CD8-positive, alpha-beta memory T cell (primary cell): Measurements from ENCODE around the gene PAIP2. TPM values are rescaled to one million over a fixed set of nuclear protein-coding genes. Genes with fewer than 3 reads are reported as not detected.
A peak's percentile ranks its signal among the peaks of the same experiment; 100 is the strongest.

Experiments
- CTCF ChIA-PET: fragments of 350-600 bp; sonication (Branson Sonifier 250); formaldehyde crosslinking; loops from one replicate; lab custom pipeline; 2021; ENCODE audit warnings: antibody characterized with exemption; lab: Charles Lee
- POLR2A ChIA-PET: fragments of 350-600 bp; sonication (Branson Sonifier 250); formaldehyde crosslinking; loops from one replicate; lab custom pipeline; 2021; ENCODE audit warnings: antibody characterized with exemption; lab: Charles Lee
- DNase-seq, 5 donors: peaks; one replicate each; pipeline versions ENCODE4 v3.0.0 to v3.0.0-alpha.2; 2020 to 2022; ENCODE audit warnings: mixed read lengths in 1 of 5
- H3K27ac ChIP-seq: one replicate; pipeline ENCODE4 v1.7.0; 2013; ENCODE audit warnings: low read depth, mild to moderate bottlenecking, low read length, moderate library complexity
- H3K27me3 ChIP-seq: 2 replicates; pipeline ENCODE4 v1.7.0; 2013; ENCODE audit warnings: low read length, mild to moderate bottlenecking; ENCODE audit not compliant: insufficient read depth, poor library complexity, severe bottlenecking
- H3K36me3 ChIP-seq: 2 replicates; pipeline ENCODE4 v1.7.0; 2013; ENCODE audit warnings: mild to moderate bottlenecking, low read length, moderate library complexity; ENCODE audit not compliant: insufficient read depth
- H3K4me1 ChIP-seq: 2 replicates; pipeline ENCODE4 v1.7.0; 2013; ENCODE audit warnings: mild to moderate bottlenecking, low read length, moderate library complexity; ENCODE audit not compliant: insufficient read depth
- H3K4me3 ChIP-seq: 2 replicates; pipeline ENCODE4 v1.7.0; 2013; ENCODE audit warnings: mild to moderate bottlenecking, low read length
- H3K9me3 ChIP-seq: 2 replicates; pipeline ENCODE4 v1.7.0; 2013; ENCODE audit warnings: mild to moderate bottlenecking, low read length
- H3K27ac Mint-ChIP-seq, 8 donors: one replicate each; pipeline ENCODE4 v1.8.0; 2020 to 2021; ENCODE audit warnings: mixed read lengths in 8 of 8, mild to moderate bottlenecking in 6 of 8, inconsistent platforms in 3 of 8, moderate library complexity in 3 of 8
- H3K27me3 Mint-ChIP-seq, 2 donors: one replicate each; pipeline ENCODE4 v1.8.0; 2020 to 2021; ENCODE audit warnings: mixed read lengths in 2 of 2, mild to moderate bottlenecking in 1 of 2, moderate library complexity in 1 of 2
- H3K36me3 Mint-ChIP-seq, 3 donors: one replicate each; pipeline ENCODE4 v1.8.0; 2020 to 2021; ENCODE audit warnings: mixed read lengths in 3 of 3, inconsistent platforms in 1 of 3, mild to moderate bottlenecking in 1 of 3
- H3K4me1 Mint-ChIP-seq, 3 donors: one replicate each; pipeline ENCODE4 v1.8.0; 2020 to 2021; ENCODE audit warnings: mixed read lengths in 3 of 3, inconsistent platforms in 1 of 3, mild to moderate bottlenecking in 1 of 3
- H3K4me3 Mint-ChIP-seq, 7 donors: one replicate each; pipeline ENCODE4 v1.8.0; 2020 to 2021; ENCODE audit warnings: mixed read lengths in 7 of 7, mild to moderate bottlenecking in 6 of 7, moderate library complexity in 4 of 7, inconsistent platforms in 2 of 7
- H3K9me3 Mint-ChIP-seq, 5 donors: one replicate each; pipeline ENCODE4 v1.8.0; 2020 to 2022; ENCODE audit warnings: mixed read lengths in 5 of 5, mild to moderate bottlenecking in 3 of 5, moderate library complexity in 2 of 5, inconsistent platforms in 1 of 5
- polyA plus RNA-seq: library from polyadenylated mRNA; unstranded; fragments of 300-500 nt; fragmentation: Illumina TruSeq; gene quantifications from one replicate; pipeline ENCODE4 v1.2.3, GENCODE V29; 2021
- total RNA-seq, 2 experiments: library from RNA; stranded (reverse); gene quantifications; one replicate each; pipeline ENCODE4 v1.2.3, GENCODE V29; 2021

The PAIP2 gene
- total and polyA plus RNA-seq, 3 experiments from 2014 or later: 67.9 to 342 (median 77.0) TPM

DNA sequence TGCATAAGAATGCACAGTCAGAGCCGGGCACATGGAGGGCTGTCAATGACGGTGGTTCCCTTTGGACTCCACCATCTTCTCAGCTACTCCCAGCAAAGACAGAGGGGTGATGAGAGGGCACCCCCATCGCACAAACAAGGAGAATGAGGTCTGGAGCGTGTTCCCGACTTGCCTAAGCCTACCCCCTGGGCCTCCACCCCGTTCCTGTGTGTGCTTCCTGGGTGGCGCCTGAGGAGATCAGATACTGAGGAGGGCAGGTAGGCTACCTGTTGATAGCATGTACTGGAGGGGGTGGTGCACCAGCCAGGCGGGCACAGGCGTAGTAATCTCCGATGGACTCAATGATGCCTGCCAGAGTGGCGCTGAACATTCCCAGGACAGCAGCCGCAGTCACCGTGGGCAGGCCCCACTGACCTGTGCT lies 37.3 kb downstream of the PAIP2 start:
- Histone ChIP-seq H3K9me3 (no peaks in the 10 kb centered on the region), H3K36me3 (no peaks in the 10 kb centered on the region), H3K27me3 (no peaks in the 10 kb centered on the region), H3K4me3 (no peak overlapping the region), H3K27ac (no peak overlapping the region), H3K4me1 (no peaks in the 10 kb centered on the region)
- DNase-seq: no peak
- no peak overlapping the region for H3K4me3 Mint-ChIP-seq
- POLR2A ChIA-PET: interaction anchor here (0.6 kb wide), 1 partner anchor 37 kb away, joined by 3 read pairs; the partner anchor contains the start of gene PAIP2
- H3K36me3 Mint-ChIP-seq: peaks cover 0 to 7% (median 1%) of the 10 kb centered on the region in 3 donors
- CTCF ChIA-PET: interaction anchor here (0.7 kb wide), 1 partner anchor 12 kb away, joined by 3 read pairs; no protein-coding TSS in a partner anchor
- H3K27me3 Mint-ChIP-seq: no peaks in the 10 kb centered on the region
- peak overlapping the region in 1 of 8 donors; percentile 27 for H3K27ac Mint-ChIP-seq
- H3K9me3 Mint-ChIP-seq: no peaks in the 10 kb centered on the region
- peaks cover 0 to 5% (median 0%) of the 10 kb centered on the region in 3 donors for H3K4me1 Mint-ChIP-seq

DNA sequence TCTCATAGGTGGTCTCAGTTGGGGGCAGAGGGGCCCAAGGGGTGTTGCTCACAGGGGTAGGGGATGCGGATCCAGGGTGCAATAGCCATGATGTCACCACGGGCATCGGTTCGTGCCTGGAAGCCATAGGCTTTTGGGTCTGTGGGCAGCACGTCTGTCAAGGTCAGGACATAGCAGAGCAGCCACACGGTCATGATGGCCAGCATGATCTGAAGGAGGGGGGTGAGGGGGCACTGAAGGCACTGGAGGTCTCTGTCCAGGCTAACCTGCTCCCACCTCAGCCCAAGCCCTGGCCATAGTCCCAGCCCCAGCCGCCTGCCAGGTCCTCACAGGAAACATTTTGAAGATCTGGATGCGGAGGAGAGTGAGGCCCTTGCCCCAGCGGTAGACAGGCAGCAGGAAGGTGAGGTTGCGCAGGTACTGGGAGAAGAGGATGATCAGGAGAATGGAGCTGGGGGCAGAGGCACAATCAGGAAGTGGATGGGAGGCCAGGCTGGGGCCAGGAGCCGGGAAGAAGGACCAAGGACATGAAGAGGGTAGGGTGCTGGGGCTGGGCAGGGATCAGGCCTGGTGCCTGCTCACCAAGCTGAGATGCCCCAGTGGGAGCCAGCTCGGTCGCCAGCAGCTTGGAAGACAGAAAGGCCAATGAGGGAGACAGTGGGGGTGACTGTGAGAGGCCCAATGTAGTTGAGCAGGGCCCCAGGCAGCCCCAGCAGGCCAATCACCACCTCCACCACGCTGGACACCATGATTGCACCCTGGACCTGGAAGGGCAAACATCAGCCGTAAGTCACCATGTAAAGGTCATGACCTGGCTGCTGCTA lies 38.2 kb downstream of the PAIP2 start:
- H3K36me3 ChIP-seq: no peaks in the 10 kb centered on the region
- no peaks in the 10 kb centered on the region for H3K27me3 ChIP-seq
- no peak for DNase-seq
- no peak overlapping the region for H3K4me3 Mint-ChIP-seq
- no peaks in the 10 kb centered on the region for H3K9me3 Mint-ChIP-seq
- no peaks in the 10 kb centered on the region for H3K9me3 ChIP-seq
- H3K27ac ChIP-seq: no peak overlapping the region
- CTCF ChIA-PET: interaction anchor here (0.7 to 1.5 kb wide), 2 partner anchors 11 to 12 kb away, joined by 3 to 4 read pairs; no protein-coding TSS in a partner anchor
- POLR2A ChIA-PET: interaction anchor here (0.8 kb wide), 1 partner anchor 38 kb away, joined by 5 read pairs; the partner anchor contains the start of gene PAIP2
- H3K4me1 Mint-ChIP-seq: peaks cover 5 to 13% (median 6%) of the 10 kb centered on the region in 3 donors
- H3K27me3 Mint-ChIP-seq: no peaks in the 10 kb centered on the region
- H3K4me1 ChIP-seq: peaks cover 7% of the 10 kb centered on the region
- H3K4me3 ChIP-seq: no peak overlapping the region
- peak overlapping the region in 1 of 8 donors; percentile 58 for H3K27ac Mint-ChIP-seq
- H3K36me3 Mint-ChIP-seq: peaks cover 0 to 5% (median 1%) of the 10 kb centered on the region in 3 donors

DNA sequence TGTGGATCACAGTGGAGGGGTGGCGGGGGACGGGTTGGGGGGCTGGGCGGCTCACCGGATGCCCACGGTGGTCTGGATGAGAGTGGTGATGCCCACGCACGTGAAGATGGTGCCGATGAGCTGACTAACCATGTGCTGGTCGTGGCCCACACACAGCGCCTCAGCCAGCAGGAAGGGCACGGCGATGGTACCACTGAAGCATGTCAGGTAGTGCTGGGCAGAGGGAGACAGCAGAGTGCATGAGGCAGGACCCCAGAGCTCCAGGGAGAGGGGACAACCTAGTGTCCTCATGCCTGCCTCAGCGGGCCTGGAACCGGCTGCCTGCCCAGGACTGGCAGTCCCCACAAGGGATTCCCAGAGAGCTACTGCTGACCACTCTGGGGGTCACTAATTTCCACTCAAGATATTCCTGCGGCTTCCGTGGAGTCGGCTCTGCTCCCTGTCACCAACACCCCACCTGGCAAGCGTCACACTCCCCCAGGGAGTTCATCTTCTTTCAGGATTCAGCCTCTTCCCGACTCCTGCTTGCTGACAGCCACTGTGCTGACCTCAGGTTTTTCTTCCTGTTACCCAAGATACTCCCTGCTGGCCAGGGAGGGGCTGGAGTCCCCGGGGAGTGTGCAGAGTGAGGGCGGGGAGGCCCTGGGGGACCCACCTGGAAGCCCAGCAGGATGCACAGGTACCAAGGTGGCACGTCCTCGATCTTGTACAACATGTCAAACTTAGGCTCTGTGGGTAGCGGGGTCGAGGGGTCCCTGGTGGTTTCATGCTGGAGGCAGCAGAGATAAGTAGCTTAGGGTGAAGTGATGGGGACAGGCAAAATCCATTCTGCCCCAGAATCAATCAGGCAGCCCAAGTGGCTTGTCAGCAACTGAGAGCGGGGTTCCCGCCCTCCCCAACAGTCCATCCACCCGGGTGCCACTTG lies 40.4 kb downstream of the PAIP2 start:
- no peaks in the 10 kb centered on the region for H3K9me3 ChIP-seq
- no peaks in the 10 kb centered on the region for H3K27me3 ChIP-seq
- peaks cover 0 to 4% (median 0%) of the 10 kb centered on the region in 3 donors for H3K36me3 Mint-ChIP-seq
- H3K27me3 Mint-ChIP-seq: no peaks in the 10 kb centered on the region
- H3K9me3 Mint-ChIP-seq: no peaks in the 10 kb centered on the region
- no peaks in the 10 kb centered on the region for H3K36me3 ChIP-seq
- CTCF ChIA-PET: no interaction called here
- peaks cover 21 to 34% (median 23%) of the 10 kb centered on the region in 3 donors for H3K4me1 Mint-ChIP-seq
- peak in 1 of 5 donors; percentile 41 for DNase-seq
- no peak overlapping the region for H3K27ac ChIP-seq
- H3K4me1 ChIP-seq: peaks cover 18% of the 10 kb centered on the region
- no peak overlapping the region for H3K27ac Mint-ChIP-seq
- no peak overlapping the region for H3K4me3 Mint-ChIP-seq
- H3K4me3 ChIP-seq: no peak overlapping the region
- POLR2A ChIA-PET: no interaction called here

DNA sequence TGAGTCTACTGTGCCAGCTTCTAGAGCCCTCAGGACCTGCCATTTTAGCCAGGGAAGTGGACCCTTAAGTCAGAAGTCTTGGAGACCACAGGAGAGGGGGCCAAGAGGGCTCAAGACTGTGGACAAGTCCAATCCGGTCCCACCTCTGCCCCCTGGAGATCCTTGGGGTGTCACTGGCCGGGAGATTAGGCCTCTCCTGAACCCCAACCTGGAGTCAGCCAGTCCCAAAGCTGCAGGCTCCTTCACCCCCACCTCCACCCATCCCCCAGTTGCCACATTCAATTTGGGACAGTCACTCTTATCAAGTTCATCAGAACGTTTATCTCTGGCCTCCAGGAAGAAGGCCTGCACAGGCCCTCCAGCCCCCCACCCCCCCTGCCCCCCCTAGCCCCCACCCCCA lies 41.2 kb downstream of the PAIP2 start:
- Mint-ChIP-seq H3K9me3 (no peaks in the 10 kb centered on the region), H3K36me3 (no peaks in the 10 kb centered on the region), H3K4me1 (peaks cover 21 to 35% (median 23%) of the 10 kb centered on the region in 3 donors), H3K4me3 (no peak overlapping the region), H3K27ac (no peak overlapping the region), H3K27me3 (no peaks in the 10 kb centered on the region)
- DNase-seq: peak in 1 of 5 donors; percentile 20
- Histone ChIP-seq H3K36me3 (no peaks in the 10 kb centered on the region), H3K4me3 (no peak overlapping the region), H3K4me1 (peaks cover 18% of the 10 kb centered on the region), H3K9me3 (no peaks in the 10 kb centered on the region), H3K27ac (no peak overlapping the region), H3K27me3 (no peaks in the 10 kb centered on the region)
- POLR2A ChIA-PET: no interaction called here
- CTCF ChIA-PET: no interaction called here

DNA sequence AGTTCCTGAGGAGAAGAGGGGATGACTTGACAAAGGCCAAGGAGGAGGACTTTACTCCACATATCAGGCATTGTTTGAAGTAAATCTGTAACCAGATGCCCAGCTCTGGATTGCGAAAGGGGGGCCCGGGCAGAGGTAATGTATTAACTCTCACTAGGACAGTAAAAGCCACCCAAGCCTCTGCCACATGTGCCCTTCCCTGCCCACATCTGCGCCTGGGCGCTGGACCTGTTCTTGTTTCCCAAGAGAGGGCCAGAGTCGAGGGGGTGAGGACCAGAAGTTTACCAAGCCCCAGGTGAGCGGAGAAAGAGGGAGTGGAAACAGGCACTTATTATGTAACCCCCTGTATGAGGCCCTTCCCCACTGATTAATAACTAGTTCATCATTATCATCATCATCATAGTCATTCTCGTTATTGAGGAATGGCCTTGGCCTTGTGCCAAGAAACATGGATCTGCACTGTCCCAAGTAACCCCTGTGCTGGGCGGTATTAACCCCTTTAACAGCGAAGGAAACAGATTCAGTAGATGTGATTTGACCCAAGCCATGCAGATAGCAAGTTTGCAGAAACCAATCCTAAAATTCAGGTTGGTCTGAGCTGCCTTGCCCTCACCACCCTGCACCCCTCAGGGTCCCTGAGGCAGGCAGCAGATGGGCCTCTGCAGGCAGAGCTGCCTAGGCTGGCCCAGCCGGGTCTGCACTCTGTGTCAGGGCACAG lies 41.8 kb downstream of the PAIP2 start, which contains the start of gene SLC23A1:
Gene SLC23A1 (minus strand): TSS at position 23 of the 718 bp plus-strand sequence. CDS start 44 bp downstream, outside the sequence.
- H3K4me3 ChIP-seq: no peak within 1 kb of the TSS
- Mint-ChIP-seq H3K4me3 (peak within 1 kb of the TSS in 4 of 7 donors; percentile 35 to 78 (median 51)), H3K9me3 (no peaks in the 10 kb centered on the region), H3K4me1 (peaks cover 21 to 41% (median 26%) of the 10 kb centered on the region in 3 donors), H3K27ac (peak within 1 kb of the TSS in 7 of 8 donors; percentile 64 to 98 (median 79)), H3K36me3 (no peaks in the 10 kb centered on the region), H3K27me3 (no peaks in the 10 kb centered on the region)
- no peak within 1 kb of the TSS for H3K27ac ChIP-seq
- ChIA-PET POLR2A (no interaction called here), CTCF (no interaction called here)
- no peaks in the 10 kb centered on the region for H3K36me3 ChIP-seq
- no peaks in the 10 kb centered on the region for H3K9me3 ChIP-seq
- no peaks in the 10 kb centered on the region for H3K27me3 ChIP-seq
- H3K4me1 ChIP-seq: peaks cover 18% of the 10 kb centered on the region
- DNase-seq: peak in 1 of 5 donors; percentile 23

DNA sequence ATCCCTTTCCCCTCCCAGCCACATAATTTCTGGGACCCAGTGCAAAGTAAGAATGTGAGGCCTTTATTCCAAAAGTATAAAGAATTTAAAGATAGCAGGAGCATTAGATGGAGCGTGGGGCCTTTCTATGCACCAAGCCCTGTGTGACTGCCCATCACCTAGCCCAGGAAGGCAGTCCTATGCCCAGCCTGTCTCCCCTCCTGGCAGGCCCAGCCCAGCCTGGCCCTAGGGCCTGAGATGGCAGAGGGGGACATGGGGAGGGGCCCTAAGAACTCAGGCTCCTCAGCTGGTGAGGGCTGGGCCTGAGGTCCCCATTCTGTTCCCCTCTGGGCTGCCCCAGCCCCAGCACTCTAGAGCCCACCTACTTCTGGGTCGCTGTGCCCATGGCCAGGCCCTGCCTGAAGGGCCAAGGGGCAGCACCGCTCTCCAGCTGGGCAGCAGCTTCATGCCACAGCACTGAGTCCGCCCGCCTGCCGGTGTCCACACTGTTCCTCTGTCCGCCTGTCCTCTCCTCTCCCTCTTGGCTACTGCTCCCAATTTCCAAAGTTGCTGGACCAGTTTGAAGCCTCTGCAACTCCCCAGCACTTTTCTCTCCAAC lies 42.4 kb downstream of the PAIP2 start:
- CTCF ChIA-PET: interaction anchor here (1.0 kb wide), 1 partner anchor 9 kb away, joined by 3 read pairs; no protein-coding TSS in a partner anchor

More for the DNA sequence above, 42.4 kb downstream of the PAIP2 start:
- peak overlapping the region in 6 of 7 donors; percentile 82 to 92 (median 88) for H3K4me3 Mint-ChIP-seq
- no peaks in the 10 kb centered on the region for H3K27me3 ChIP-seq
- no peaks in the 10 kb centered on the region for H3K36me3 ChIP-seq
- peaks cover 21 to 47% (median 27%) of the 10 kb centered on the region in 3 donors for H3K4me1 Mint-ChIP-seq
- H3K36me3 Mint-ChIP-seq: no peaks in the 10 kb centered on the region
- H3K27ac Mint-ChIP-seq: peak overlapping the region; percentile 90 to 98 (median 93)
- peak overlapping the region; percentile 68 for H3K27ac ChIP-seq
- H3K9me3 ChIP-seq: no peaks in the 10 kb centered on the region
- no peaks in the 10 kb centered on the region for H3K9me3 Mint-ChIP-seq
- peak overlapping the region; percentile 72 for H3K4me3 ChIP-seq
- no peaks in the 10 kb centered on the region for H3K27me3 Mint-ChIP-seq
- H3K4me1 ChIP-seq: peaks cover 19% of the 10 kb centered on the region
- DNase-seq: no peak
- POLR2A ChIA-PET: interaction anchor here (0.6 kb wide), 2 partner anchors 57 to 791 kb away, joined by 3 read pairs; no protein-coding TSS in a partner anchor
